Forelimb muscle (tissue), 1 donor: ENCODE data around the gene RNU7-1. TPM values are rescaled to one million over a fixed set of nuclear protein-coding genes. Genes with fewer than 3 reads are reported as not detected.

Source experiments
- DNase-seq: peaks from one replicate; pipeline ENCODE4 v3.0.0-alpha.2; 2013; ENCODE audit warnings: low read depth
- polyA plus RNA-seq: library from polyadenylated mRNA; unstranded; fragments of 120-200 nt; gene quantifications from one replicate; pipeline ENCODE4 v1.2.1, GENCODE V29; 2013; ENCODE audit not compliant: insufficient read length

The RNU7-1 gene
- polyA plus RNA-seq, 1 donor, result not detected

DNA sequence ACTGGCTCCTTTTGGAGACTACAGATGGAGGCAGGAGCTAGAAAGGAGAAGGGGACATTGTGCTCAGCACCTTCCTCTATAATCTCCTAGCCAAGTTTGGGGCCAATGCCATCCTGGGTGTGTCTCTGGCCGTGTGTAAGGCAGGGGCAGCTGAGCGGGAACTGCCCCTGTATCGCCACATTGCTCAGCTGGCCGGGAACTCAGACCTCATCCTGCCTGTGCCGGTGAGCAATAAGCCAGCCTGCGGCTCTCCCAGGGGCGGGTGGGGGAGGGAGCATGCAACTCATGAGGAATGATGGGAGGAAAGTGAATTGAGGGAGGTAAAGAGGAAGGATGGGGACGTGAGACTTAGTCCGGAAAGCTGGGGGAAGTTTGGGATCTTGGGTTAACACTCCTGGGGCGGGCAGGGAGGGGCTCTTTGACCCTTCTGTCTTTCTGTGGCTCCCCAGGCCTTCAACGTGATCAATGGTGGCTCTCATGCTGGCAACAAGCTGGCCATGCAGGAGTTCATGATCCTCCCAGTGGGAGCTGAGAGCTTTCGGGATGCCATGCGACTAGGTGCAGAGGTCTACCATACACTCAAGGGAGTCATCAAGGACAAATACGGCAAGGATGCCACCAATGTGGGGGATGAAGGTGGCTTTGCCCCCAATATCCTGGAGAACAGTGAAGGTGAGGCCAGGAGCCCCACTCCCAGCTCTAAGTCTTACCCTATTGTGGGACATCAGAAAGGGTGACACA lies 26.0 kb upstream of the RNU7-1 start:
- DNase-seq, result no peak

GRCh38 chr12:6919588-6919987 lies 24.0 kb upstream of the RNU7-1 start:
- DNase-seq, result no peak

DNA sequence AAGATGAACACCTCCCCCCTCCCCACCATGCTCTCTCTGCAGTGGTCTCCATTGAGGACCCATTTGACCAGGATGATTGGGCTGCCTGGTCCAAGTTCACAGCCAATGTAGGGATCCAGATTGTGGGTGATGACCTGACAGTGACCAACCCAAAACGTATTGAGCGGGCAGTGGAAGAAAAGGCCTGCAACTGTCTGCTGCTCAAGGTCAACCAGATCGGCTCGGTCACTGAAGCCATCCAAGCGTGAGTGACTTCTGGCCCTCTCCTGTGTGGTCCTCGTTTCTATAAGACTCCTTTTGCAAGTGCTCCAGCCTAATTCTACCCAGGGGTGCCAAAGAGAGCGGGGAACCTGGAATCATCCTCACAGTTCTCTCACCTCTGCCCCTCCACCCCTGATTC lies 22.1 kb upstream of the RNU7-1 start:
- DNase-seq, result no peak

DNA sequence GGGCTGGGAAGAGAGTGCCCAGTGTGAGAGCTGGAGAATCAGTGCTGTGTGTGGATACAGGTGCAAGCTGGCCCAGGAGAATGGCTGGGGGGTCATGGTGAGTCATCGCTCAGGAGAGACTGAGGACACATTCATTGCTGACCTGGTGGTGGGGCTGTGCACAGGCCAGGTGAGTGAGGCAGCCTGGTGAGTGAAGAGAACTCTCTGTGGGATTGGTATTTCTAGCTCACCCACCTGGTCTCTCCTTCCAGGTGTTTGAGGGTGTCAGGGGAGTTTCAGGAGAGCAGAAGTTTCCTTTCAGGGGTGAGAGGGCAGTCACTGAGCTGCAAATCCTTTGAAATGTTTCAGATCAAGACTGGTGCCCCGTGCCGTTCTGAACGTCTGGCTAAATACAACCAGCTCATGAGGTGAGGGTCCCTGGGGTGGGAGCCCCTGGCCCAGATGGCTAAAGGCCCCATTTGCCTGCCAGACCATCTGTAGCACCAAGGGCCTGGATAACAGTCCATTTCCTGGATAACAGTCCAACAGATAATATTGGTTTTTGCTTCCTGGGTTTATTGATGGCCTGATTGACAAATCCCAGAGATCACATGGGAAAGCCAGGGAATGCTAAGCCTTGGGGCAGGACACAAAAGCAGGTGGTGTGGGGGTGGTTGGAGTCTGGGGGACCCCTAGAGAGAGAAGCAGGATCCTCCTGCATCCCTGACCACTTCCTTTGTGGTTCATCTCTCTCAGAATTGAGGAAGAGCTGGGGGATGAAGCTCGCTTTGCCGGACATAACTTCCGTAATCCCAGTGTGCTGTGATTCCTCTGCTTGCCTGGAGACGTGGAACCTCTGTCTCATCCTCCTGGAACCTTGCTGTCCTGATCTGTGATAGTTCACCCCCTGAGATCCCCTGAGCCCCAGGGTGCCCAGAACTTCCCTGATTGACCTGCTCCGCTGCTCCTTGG lies 21.3 kb upstream of the RNU7-1 start:
- DNase-seq, result no peak

DNA sequence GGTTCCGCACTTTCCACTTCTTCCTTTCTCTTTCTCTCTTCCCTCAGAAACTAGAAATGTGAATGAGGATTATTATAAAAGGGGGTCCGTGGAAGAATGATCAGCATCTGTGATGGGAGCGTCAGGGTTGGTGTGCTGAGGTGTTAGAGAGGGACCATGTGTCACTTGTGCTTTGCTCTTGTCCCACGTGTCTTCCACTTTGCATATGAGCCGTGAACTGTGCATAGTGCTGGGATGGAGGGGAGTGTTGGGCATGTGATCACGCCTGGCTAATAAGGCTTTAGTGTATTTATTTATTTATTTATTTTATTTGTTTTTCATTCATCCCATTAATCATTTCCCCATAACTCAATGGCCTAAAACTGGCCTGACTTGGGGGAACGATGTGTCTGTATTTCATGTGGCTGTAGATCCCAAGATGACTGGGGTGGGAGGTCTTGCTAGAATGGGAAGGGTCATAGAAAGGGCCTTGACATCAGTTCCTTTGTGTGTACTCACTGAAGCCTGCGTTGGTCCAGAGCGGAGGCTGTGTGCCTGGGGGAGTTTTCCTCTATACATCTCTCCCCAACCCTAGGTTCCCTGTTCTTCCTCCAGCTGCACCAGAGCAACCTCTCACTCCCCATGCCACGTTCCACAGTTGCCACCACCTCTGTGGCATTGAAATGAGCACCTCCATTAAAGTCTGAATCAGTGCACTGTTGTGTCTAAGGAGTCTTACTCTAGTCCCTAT lies 20.4 kb upstream of the RNU7-1 start:
- DNase-seq, result no peak

- DNase-seq, result no peak
Measured at GRCh38 chr12:6923851-6924250, 19.8 kb upstream of the RNU7-1 start.

- no peak for DNase-seq
Measured at GRCh38 chr12:6925239-6925539, 18.4 kb upstream of the RNU7-1 start.

- DNase-seq, result no peak
Measured at GRCh38 chr12:6925540-6926279, 17.9 kb upstream of the RNU7-1 start.

GRCh38 chr12:6927379-6928021 lies 16.1 kb upstream of the RNU7-1 start, which contains the start of gene ATN1:
ATN1 (plus strand) TSS chr12:6927959; CDS start chr12:6934002, 6,043 bp downstream.
- peak; percentile 81 for DNase-seq

DNA sequence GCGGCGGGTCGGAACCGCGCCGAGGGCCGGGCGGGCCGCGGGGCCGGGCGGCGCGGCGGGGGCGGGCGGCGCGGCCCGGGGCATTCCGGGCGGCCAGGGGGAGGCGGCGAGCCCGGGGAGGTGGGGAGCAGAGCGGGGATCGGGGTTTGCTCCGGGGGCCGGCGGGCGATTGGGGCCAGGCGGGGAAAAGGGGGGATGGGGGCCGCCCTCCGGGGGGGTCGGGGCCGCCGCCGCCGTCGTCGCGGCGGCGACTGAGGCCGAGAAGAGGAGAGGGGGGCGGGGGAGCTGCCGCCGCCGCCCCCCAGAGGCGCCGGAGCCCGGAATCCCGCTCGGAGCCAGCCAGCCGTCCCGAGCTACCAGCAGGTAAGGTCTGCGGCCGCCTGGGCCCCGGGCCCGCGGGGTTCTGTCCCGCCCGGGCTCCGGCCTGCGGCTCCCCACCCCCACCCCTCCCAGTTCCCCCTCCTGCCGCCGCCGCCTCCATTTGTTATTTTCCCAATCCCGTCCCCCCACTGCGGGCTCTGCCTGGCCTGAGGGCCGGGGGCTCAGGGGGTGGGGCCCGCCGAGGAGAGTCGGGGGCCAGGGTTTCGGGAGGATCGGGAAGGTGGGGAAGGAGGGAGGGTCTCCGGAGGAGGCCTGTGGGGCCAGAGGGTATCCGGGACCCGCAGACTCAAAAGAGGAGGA lies 15.5 kb upstream of the RNU7-1 start:
- no peak for DNase-seq

GRCh38 chr12:6928703-6929407 lies 14.8 kb upstream of the RNU7-1 start:
- no peak for DNase-seq

DNA sequence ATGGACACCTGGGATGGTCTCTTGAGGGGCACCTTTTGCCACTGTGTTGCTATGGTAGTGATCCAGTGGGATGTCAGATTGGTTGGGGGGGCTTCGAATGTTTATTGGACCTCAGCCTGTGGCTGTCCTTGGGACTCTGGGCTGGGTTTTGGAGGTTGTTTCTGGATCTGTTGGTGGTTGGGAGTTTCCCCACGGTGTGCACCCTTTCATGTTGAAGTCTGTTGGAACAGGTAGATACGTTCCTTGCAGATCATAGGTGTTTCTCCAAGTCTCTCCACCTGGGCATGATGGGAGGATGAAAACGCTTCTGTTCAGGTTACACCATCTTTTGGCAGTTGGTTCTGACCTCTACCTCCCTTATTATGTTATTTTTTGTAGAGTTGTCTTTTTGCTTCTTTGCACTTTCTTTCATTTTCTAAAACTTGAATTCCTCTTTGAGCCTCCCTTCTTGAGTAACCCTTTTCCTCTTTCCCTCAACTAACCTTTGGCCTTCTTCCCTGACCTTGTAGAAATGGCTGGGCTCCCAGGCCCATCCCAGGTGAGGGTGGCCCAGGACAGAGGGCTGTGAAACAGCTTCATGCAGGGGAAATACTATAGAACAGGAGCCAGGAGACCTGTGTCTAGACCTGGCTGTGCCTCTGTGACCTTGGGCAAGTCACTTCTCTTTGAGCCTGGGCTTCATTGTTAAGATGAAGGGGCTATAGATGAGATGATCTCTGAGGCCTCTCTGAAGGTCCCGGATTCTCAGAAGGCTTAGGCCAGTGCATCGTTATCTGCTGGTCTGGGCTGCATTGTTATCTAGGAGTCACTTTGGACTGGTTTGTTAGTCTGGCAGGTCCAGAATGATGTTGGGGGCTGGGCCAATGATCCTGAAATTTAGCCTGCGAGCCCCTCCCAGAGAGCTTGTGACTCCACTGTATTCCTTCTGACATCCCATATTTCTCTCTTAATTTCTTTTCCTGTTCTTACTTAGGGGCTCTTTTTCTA lies 13.9 kb upstream of the RNU7-1 start:
- DNase-seq, result no peak

DNA sequence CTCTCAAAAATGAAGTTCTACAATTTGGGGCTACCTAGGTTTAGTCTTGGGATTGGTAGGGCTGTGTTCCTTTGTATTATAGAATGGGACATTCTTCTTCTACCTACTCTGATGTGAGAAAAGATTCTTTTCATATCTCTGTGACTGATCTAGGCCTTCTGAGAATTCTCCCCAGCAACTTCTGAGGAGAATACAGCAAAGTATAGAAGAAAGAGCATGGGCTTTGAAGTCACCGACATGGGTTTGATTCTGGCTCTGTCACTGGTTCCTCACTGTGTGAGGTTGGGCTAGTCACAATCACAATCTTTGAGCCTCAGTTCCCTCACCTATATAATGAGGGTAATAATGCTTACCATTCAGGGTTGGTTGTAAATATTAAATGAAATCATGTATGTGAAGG lies 10.8 kb upstream of the RNU7-1 start:
- DNase-seq, result no peak

DNA sequence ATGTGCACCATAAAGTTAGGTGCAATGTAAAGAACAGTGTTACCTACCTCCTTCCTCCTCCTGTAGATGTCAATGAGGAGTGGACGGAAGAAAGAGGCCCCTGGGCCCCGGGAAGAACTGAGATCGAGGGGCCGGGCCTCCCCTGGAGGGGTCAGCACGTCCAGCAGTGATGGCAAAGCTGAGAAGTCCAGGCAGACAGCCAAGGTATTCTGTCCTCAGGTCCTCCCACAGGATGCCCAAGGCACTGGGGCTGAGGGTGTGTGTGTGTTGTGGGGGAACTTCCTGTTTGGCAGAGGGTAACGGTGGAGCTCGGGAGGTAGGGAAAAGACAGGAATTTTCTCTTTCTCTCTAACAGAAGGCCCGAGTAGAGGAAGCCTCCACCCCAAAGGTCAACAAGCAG lies 9.5 kb upstream of the RNU7-1 start:
- no peak for DNase-seq

- no peak for DNase-seq
Measured at GRCh38 chr12:6935371-6936193, 8.0 kb upstream of the RNU7-1 start.

GRCh38 chr12:6936194-6936635 lies 7.4 kb upstream of the RNU7-1 start:
- no peak for DNase-seq

GRCh38 chr12:6936636-6937480 lies 6.8 kb upstream of the RNU7-1 start:
- DNase-seq, result no peak
